ENCODE data around the gene DNAH10. TPM values are rescaled to one million over a fixed set of nuclear protein-coding genes. Genes with fewer than 3 reads are reported as not detected.

DNAH10 gene
- total RNA-seq, 2 experiments from 2014 or later, result 0.38 to 0.43 TPM

- ATAC-seq, result no peak
- Mint-ChIP-seq H3K27me3 (peaks cover 2% of the 10 kb centered on the region), H3K27ac (no peak overlapping the region), H3K4me1 (ENCODE audit: low read depth) (peaks cover 8% of the 10 kb centered on the region), H3K9me3 (no peaks in the 10 kb centered on the region), H3K36me3 (ENCODE audit: low read depth) (no peaks in the 10 kb centered on the region), H3K4me3 (no peak overlapping the region)
- TF ChIP-seq CTCF (IDR thresholded peaks at IDR 0.05), result no peak
- intact Hi-C loops (cut with micrococcal nuclease), result no loop called here
- POLR2A ChIA-PET, result no interaction called here
- DNase-seq, result no peak
- CTCF ChIA-PET, result no interaction called here
Observed at GRCh38 chr12:123899368-123899767, 137.3 kb downstream of the DNAH10 start.

- intact Hi-C loops (cut with micrococcal nuclease), result no loop called here
- CTCF ChIA-PET, result interaction anchor here (1.0 to 1.8 kb wide), 3 partner anchors 37 to 83 kb away, joined by 3 to 5 read pairs (median 3); no protein-coding TSS in a partner anchor
- POLR2A ChIA-PET, result no interaction called here
- no peak overlapping the region for H3K27ac Mint-ChIP-seq
- H3K36me3 Mint-ChIP-seq (ENCODE audit: low read depth), result no peaks in the 10 kb centered on the region
- no peak overlapping the region for H3K4me3 Mint-ChIP-seq
- TF ChIP-seq CTCF (IDR thresholded peaks at IDR 0.05), result no peak
- ATAC-seq (peak; percentile 91), DNase-seq (peak; percentile 73)
- peaks cover 13% of the 10 kb centered on the region for H3K4me1 Mint-ChIP-seq (ENCODE audit: low read depth)
- no peaks in the 10 kb centered on the region for H3K9me3 Mint-ChIP-seq
- H3K27me3 Mint-ChIP-seq, result peaks cover 2% of the 10 kb centered on the region
Observed at GRCh38 chr12:123900871-123901376, 138.8 kb downstream of the DNAH10 start.

GRCh38 chr12:123902821-123903220 lies 140.7 kb downstream of the DNAH10 start:
- no peak for TF ChIP-seq CTCF (IDR thresholded peaks at IDR 0.05)
- Mint-ChIP-seq H3K9me3 (no peaks in the 10 kb centered on the region), H3K4me3 (no peak overlapping the region), H3K4me1 (ENCODE audit: low read depth) (peaks cover 13% of the 10 kb centered on the region), H3K27ac (no peak overlapping the region), H3K36me3 (ENCODE audit: low read depth) (no peaks in the 10 kb centered on the region), H3K27me3 (peaks cover 2% of the 10 kb centered on the region)
- ChIA-PET POLR2A (no interaction called here), CTCF (interaction anchor here (0.7 to 4.2 kb wide), 3 partner anchors 12 to 82 kb away, joined by 3 to 69 read pairs (median 35); no protein-coding TSS in a partner anchor)
- no peak for ATAC-seq
- DNase-seq, result no peak
- intact Hi-C loops (cut with micrococcal nuclease), result no loop called here

- intact Hi-C loops (cut with micrococcal nuclease), result loop anchor here (2.0 kb wide), 1 partner anchor 79 kb away; no protein-coding TSS in a partner anchor
- Mint-ChIP-seq H3K27ac (no peak overlapping the region), H3K4me3 (no peak overlapping the region), H3K36me3 (ENCODE audit: low read depth) (no peaks in the 10 kb centered on the region), H3K4me1 (ENCODE audit: low read depth) (peaks cover 13% of the 10 kb centered on the region), H3K9me3 (no peaks in the 10 kb centered on the region), H3K27me3 (peaks cover 2% of the 10 kb centered on the region)
- CTCF ChIA-PET, result interaction anchor here (0.7 to 4.2 kb wide), 8 partner anchors 11 to 93 kb away, joined by 3 to 69 read pairs (median 4); no protein-coding TSS in a partner anchor
- POLR2A ChIA-PET, result no interaction called here
- TF ChIP-seq CTCF (IDR thresholded peaks at IDR 0.05), result no peak
- DNase-seq (no peak), ATAC-seq (no peak)
Observed at GRCh38 chr12:123903301-123904065, 141.4 kb downstream of the DNAH10 start.

Data from activated CD8-positive, alpha-beta T cell treated with anti-CD3 and anti-CD28 coated beads for 36 hours (primary cell).